Suppressor macrophage treated with lipopolysaccharide for 4 hours (primary cell): ENCODE results near the gene MS4A18.
"Not testable (repeated sequence)": the region's sequence is repeated elsewhere in the genome, so short reads cannot be mapped to it uniquely, and the experiment has no call there.

Experiments used
- DNase-seq: peaks from one replicate; pipeline ENCODE4 v3.0.0-alpha.2; 2020

MS4A18 gene

DNA sequence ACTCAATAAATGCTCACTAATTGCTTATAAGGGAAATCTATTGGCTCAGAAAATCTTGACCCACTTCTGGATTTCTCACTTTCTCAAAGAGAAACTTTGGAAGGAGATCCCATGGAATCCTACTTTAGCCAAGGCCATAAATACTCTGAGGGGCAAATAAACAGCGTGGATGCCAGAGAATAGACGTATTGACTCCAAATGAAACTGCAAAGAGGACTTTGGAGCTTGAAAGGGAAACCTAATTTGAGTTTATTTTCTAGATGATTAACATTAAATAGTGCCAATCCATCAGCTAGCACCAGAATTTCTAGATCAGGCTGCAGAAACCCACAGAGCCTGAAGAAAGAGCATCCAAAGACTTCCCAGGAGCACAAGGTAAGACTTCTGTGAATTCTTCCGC is at the start of gene MS4A18:
MS4A18 (plus strand) TSS at position 301 of the 400 bp plus-strand sequence.
- no peak for DNase-seq

DNA sequence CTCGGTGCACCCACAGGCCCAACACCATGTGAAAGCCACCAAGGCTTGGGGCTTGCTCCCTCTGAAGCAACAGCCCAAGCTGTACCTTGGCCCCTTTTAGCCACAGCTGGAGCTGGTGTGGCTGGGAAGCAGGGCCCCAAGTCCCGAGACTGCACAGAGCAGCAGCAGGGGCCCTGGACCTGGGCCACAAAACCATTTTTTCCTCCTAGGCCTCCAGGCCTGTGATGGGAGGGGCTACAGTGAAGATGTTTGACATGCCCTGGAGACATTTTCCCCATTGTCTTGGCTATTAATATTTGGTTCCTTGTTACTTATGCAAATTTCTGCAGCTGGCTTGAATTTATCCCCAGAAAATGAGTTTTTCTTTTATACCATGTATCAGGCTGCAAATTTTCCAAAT is 46.3 kb upstream of the MS4A18 start:
- not testable (repeated sequence) for DNase-seq

DNA sequence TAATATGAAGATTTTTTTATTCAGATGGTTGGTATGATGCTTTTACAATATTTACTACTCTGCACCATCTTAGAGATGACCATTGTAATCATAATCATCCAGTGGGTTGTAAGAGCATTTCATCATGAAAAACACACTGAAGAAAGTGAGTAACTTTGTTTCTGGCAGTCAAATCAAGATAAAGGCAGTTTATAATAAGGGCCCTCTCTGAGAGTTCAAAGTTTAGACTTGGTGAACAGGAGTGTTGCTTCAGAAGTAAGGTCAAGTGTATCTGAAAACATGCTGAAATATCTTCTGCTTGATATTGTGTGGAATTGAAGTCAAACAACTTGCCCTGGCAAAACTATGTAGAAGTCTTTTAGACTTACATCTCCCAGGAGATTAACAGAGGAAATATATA is 44.6 kb upstream of the MS4A18 start:
- no peak for DNase-seq

DNA sequence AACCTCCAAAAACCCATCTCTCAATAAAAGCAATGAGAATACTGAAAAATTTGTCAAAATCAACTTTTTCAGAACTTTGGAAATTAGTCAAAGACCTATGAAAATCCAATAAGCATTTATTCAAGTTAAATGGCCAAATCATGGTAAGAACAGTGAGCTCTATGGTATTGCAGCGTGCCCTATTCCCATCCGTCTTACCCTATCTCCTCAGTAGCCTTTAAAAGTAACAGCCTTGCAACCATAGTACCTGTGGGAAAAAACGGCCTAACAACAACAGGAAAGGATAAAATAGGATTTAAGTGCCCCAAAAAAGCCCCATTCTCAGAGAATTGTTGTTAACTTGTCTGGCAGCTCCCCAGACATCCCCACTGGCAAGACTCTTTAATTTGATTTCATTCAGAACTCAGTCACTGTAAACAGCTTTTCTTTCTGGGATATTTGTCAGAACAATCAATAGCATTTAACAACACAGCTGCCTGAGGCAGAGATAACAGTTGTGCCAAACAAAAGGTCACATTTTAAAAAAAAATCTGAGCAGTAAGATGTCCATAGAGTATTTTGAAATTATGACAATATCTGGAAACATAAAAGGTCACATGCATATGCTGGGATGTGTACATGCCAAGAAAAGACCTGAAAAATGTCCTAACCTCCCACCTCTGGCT is 43.9 kb upstream of the MS4A18 start:
- DNase-seq: no peak

DNA sequence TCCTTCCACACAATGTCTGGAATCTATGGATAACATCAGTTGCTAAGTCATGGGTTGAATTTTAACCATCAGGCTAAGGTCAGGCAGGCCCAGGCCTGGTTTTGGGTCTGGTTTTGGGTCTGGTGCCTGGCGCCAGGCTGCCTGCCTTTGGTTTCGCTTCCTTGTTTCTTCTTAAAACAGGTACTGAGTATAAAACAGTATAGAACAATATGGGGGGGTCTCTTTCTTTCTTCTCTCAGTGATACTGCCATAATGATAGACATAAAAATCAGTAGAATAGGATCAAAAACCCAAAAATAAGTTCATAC is 40.0 kb upstream of the MS4A18 start:
- DNase-seq: not testable (repeated sequence)

DNA sequence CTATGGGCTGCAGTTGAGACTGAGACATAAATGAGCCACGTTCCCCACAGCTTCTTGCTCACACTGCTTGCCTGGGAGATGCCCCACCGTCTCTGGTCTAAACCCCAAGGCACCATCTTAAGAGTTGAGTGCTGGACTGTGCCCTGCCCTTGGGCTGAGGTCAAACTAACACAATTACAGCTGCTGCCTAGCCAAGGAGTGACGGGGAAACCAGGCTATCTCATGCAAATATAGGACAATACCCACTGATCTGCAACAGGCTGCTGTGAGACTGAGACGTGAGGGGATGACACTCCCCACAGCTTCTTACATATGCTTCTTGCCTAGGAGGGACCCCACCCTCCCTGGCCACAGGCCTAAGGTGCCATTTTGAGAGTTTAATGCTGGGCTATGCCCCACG is 32.9 kb upstream of the MS4A18 start:
- DNase-seq: no peak

DNA sequence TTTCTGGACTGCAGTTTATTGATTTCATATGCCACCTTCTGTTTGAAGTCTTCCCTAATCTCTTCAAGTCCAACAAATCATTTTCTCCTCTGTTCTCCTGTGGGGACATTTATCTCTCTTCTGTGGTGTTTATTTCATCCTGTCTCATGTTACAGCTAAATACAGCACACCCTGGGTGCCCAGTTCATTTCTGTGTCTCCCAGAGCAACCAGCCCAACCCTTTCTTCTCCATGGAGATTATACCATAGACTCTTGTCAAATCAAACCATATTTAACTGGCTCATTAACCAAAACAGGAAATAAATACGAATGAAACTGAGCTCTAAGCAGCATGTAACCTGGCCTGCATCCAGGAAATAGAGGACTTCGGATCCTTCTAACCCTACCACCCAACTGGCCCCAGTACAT is 25.2 kb upstream of the MS4A18 start, which contains the start of gene MS4A8:
MS4A8 (plus strand) TSS at position 329 of the 408 bp plus-strand sequence. CDS start 1,249 bp downstream, outside the sequence.
- no peak for DNase-seq

DNA sequence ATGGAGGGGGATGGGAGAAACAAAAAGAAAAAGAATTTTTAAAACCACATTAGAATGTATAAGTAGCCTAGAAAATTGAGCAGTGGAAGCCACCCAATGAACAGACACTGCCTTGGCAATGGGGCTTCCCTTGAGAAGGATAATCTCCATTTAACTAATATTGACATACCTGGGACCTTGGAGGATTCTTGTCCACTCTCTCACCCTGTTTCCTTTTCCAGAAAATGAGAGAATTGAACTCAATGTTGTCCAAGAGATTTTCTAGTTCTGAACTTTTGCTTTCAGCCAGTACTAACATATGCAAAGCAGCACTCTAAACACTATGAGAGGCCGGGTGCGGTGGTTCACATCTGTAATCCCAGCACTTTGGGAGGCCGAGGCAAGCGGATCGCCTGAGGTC is 24.6 kb upstream of the MS4A18 start:
- DNase-seq: no peak

DNA sequence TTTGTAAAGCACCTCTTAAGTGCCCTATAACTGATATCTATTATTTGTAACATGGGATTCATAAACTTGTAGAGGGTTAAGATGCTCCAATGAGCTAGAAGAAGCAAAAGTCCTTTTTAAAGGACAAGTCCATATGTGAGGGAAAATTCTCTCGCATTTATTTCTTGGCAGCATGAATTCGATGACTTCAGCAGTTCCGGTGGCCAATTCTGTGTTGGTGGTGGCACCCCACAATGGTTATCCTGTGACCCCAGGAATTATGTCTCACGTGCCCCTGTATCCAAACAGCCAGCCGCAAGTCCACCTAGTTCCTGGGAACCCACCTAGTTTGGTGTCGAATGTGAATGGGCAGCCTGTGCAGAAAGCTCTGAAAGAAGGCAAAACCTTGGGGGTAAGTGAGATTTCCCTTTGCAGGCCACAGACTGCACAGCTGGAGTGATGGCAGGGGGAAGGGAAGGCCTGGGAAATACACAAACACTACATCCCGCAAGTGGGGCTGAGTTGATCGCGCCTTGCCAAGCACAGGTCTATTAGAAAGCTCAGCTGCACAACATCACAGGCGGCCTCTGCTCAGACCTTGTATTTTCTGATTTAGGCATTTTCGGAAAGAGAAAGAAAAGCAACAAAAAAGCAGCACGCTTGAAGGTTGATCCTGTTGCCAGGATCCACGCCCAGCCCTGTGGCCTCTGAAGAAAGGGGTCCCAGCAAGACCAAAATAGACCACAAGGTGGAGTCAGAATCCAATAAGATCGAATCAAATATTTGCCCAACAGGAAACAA is 23.6 kb upstream of the MS4A18 start:
- DNase-seq: peak; percentile 5

DNA sequence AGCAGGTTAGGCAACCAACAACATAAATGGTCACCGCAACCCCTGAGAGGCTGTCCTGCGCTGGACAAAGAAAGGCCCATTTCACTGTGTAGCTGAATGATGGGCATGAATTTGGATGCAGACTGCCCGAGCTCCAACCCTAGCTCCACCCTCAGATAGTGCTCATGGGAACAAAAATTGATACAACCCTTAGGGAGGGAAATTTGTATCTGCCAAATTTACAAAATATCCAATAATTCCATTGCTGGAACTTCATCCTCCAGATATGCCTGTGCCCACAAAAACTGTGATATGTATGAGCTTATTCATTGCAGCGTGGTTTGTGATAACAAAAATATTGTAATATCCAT is 23.1 kb upstream of the MS4A18 start:
- DNase-seq: no peak

DNA sequence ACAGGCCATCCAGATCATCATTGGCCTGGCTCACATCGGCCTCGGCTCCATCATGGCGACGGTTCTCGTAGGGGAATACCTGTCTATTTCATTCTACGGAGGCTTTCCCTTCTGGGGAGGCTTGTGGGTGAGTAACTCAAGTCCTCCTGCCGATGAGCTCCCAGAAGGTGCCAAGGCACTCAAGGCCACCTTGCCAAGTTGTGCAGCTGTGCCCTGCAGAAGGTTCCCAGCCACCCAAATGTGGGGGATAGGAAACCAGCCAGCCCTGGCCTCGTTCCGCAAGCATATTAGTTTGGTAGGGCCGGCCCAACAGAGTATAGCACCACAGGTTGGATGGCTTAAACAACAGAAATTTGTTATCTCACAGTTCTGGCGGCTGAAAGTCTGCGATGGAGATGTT is 21.1 kb upstream of the MS4A18 start:
- DNase-seq: no peak

DNA sequence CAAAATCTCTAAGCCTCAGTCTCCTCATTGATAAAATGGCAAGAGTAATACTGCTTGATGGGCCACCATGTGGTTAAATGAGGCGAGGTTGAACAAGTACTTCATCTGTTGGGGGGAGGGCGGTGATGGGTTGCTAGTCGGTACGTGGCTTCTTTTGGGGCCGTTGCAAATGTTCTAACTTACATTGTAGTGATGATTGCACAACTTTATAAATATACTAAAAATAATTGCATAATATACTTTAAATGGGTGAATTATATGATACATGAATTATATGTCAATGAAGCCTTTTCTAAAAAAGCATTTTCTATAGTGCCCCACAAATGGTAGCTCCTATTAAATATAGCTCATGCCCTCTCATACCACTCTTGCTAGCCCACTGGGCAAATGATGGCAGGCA is 18.6 kb upstream of the MS4A18 start:
- DNase-seq: no peak

DNA sequence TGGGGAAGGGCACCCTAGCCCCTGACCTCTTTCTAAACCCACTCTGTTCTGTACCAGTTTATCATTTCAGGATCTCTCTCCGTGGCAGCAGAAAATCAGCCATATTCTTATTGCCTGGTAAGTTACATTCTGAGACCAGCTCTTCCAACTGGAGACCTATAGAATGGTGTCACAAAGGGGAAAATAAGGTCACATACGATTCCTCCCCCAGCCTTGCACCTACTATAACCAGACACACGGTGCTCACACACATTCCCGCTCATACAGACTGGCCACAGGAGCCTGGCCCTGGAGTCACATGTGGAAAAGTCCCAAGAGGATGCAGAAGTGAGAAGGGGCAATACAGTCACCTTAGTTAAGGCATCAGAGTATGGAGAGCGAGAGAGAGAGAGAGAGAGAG is 17.6 kb upstream of the MS4A18 start:
- DNase-seq: no peak

DNA sequence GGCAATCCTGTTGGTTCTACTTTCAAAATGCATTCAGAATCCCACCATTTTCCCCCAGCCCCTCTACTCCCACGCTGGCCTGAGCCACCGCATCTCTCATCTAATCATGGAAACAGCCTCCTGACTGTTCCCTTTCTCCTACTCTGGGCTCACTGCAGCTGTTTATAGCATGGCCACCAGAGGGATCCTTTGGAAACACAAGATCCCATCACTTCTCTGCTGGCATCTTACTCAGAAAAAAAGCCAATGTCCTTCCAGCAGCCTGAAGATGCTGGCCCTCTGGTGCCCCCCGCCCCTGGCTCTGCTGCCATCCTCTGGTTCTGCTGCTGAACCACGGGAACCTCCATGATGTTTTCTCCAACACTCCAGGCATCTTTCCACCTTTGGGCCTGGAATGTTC is 14.0 kb upstream of the MS4A18 start:
- DNase-seq: no peak

DNA sequence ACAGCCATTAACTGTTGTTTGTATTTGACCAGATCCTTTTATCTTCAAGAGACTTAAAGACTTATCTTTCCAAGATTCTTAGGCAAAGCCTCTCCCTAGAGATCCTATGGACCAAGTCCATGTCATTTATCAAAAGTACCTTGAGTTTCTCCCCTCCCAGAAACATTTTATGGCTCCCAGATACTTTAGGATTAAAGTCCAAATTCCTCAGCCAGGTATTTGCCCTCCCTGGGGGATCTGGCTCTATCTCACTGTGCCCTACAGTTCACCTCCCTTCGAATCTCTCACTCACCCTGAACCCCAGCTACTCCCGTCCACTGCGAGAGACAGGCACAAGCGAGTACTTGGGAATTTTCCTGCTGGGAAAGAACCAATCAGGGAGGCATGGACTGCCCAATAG is 13.2 kb upstream of the MS4A18 start:
- no peak for DNase-seq

DNA sequence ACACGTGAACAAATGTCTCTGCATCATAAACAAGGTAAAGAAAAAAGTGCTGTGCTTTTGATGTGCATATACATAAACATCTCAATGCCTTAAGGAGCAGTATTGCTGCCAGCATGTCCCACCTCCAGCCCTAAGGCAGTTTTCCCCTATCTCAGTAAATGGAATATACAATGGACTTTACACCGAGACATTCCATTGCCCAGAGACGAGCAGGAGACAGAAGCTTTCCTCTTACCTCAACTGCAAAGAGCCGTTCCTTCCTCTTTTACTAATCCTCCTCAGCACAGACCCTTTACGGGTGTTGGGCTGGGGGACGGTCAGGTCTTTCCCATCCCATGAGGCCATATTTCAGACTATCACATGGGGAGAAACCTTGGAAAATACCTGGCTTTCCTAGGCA is 11.1 kb upstream of the MS4A18 start:
- not testable (repeated sequence) for DNase-seq

DNA sequence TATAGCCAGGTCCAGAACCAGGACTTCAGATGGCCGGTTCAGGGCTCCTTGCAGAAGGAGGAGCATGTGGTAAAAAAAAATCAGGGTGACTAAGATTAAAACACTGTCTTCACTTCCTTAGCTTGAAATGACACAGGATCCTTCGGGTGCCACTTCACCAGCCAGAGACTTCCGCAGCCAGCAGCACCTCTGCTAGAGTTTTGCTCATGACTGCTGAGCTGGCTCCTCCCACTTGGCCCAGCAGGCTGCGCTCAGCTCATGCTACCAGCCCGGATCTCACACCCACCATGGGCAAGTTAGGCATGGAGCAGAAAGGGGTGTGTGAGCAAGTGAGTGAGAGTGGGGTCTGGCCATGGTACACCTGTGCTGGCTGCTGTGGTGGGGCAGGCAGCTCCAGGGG is 6.6 kb upstream of the MS4A18 start:
- no peak for DNase-seq

DNA sequence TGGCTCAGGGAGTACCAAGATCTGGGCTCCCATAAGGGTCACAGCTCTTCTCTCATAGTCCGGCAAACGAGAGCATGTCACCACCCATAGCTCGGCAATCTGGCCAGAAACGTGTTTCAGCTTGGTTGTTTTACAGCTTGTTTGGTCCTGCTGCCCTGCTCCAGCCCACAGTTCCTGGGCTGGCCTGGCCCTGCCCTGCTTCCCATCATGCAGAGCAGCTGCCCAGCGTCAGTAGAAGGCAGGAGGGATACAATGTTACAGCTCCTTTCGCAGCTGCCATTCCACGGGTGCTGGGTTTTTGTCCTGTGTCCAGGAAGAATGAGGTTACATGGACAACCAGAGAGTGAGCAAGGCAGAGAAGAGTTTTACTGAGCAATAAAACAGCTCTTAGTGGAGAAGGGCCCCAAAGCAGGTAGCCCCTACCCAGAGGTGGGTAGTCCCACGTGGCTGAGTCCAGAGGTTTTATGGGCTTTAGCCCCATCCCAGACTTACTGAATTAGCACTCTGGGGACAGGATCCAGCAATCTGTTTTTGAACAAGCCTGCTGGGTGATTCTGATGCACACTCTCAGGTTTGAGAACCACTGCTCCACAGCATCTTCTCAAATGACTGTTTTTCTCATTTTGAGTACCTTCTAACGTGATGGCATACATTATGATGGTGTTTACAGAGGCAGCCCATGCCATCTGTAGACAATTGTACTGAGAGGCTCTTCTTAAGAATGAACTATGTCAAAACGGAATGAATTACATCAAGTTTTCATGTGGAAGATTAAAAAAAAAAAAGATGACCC is 5.8 kb upstream of the MS4A18 start:
- no peak for DNase-seq

DNA sequence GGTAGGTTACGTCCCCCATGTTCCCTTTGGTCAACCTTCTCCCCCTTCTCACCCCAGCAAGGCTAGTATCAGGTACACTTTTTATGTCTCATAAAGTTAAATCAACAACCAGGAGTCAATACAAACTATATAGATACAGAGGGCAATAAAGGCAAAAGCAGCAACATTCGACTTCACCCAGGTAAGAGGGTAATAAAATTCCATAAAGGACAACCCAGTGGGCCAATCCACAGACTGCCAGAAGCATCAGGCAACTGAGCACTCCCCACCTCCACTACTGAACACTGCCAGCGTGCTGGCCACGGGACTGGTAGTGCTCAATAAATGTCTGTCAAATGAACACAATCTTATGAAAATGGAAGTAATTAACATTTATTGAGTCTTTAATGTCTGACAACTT is 5.1 kb upstream of the MS4A18 start:
- DNase-seq: no peak

DNA sequence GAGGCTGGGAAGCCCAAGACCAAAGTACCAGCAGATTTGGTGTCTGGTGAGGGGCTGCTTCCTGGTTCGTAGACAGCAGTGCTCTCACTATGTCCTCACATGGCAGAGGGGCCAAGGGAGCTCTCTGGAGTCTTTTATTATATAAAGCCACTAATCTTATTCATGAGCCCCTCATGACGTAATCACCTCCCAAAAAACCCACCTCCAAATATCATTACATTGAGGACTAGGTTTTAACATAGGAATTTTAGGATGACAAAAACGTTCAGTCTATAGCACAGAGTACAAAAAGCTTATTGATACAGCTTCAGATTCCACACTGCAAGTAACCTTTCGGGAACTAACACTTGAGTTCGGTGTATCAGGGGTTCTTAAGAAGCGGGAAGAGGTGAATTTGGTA is 4.1 kb upstream of the MS4A18 start:
- no peak for DNase-seq

DNA sequence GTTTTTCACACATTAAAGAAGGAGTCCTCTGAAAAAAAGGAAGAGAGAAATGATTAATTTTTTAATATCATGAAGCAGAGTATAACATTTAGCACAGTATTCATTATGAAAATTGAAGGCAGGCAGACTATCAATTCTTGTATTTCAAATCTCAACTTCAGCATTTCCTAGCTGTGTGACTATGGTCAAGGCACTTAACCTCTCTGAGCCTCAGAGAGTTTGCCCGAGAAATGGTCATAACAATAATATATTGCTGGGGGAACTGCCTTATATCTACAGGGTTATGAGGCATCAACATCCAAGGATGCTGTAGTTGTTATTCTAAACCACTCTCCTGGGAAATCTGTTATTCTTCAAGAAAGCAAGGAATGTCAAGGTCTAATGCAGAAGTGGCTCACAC is 1.1 kb downstream of the MS4A18 start:
- DNase-seq: no peak

DNA sequence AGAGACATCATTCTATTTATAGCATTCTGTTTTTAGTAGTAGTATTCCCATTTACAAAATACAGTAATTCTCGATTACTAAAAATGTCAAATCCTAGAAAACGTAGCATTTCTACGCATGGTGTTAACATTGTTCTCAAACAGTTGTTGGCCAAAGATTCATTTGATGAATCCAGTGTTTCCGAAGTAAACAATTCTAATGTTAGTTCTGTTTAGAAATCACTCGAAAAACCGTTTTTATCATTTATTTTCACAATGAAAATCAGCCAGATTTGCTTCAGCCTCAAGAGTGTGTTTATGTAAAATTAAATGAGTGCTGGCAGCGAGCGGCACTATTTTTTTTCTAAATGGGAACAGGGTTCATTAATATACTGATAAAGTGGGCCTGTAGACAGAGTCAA is 7.1 kb downstream of the MS4A18 start:
- no peak for DNase-seq

DNA sequence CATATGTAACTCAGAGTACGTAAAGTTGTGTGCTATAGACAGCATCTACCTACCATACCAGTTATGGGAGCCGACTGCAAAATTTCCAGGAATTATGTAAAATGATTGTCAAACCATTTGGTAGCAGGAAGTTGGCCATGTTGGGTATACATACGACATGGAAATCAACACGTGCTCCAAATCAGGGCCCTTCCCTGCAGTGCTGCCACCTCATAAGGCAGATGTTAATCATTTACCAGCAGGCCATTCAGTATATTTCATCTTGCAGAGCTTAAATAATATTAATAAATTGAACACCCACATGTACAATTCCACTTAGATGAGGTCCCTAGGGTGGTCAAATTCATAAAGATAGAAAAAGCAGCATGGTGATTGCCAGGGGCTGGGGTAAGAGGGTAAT is 9.8 kb downstream of the MS4A18 start:
- no peak for DNase-seq

DNA sequence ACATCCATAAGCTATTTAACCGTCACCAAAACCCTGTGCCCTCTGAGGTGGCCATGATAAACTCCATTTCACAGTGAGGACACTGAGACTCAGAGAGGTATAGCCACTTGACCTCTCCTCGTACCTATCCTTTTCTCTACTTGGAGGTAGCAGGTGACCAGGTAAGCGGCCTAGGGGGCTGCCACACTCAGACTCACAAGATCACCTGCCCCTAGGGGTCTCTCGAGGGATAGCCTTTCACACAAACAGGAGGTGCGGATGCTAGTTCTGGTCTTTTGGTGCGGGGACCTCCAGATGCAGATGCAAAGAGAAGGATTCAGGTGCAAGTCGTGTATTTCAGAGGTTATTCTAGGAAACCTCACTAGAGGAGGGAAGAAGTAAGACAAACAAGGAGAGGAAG is 14.6 kb downstream of the MS4A18 start:
- no peak for DNase-seq
